GM19463 (cell line): ENCODE measurements around the gene PPFIBP1.
A peak's percentile ranks its signal among the peaks of the same experiment; 100 is the strongest.
"Not testable (repeated sequence)": the region's sequence is repeated elsewhere in the genome, so short reads cannot be mapped to it uniquely, and the experiment has no call there.

Experiments used
- ATAC-seq: cut with Tn5 transposase; IDR thresholded peaks from one replicate; pipeline ENCODE4 v1.9.1; 2021; ENCODE audit warnings: mild to moderate bottlenecking, moderate library complexity; ENCODE audit not compliant: unreplicated experiment

The PPFIBP1 gene

GRCh38 chr12:27622436-27623195 lies 98.6 kb downstream of the PPFIBP1 start:
- ATAC-seq, result no peak

GRCh38 chr12:27623645-27624044 lies 99.6 kb downstream of the PPFIBP1 start:
- no peak for ATAC-seq

GRCh38 chr12:27624586-27624985 lies 100.6 kb downstream of the PPFIBP1 start:
- no peak for ATAC-seq

GRCh38 chr12:27627123-27627852 lies 103.3 kb downstream of the PPFIBP1 start:
- ATAC-seq, result peak; percentile 70

- ATAC-seq, result not testable (repeated sequence)
Observed at GRCh38 chr12:27627853-27628469, 104.0 kb downstream of the PPFIBP1 start.

GRCh38 chr12:27630219-27630618 lies 106.2 kb downstream of the PPFIBP1 start:
- not testable (repeated sequence) for ATAC-seq

- no peak for ATAC-seq
Observed at GRCh38 chr12:27631365-27631764, 107.4 kb downstream of the PPFIBP1 start.

- ATAC-seq, result no peak
Observed at GRCh38 chr12:27631813-27632491, 107.9 kb downstream of the PPFIBP1 start.

- ATAC-seq, result no peak
Observed at GRCh38 chr12:27635349-27635972, 111.5 kb downstream of the PPFIBP1 start.

- not testable (repeated sequence) for ATAC-seq
Observed at GRCh38 chr12:27636569-27636968, 112.6 kb downstream of the PPFIBP1 start.

- ATAC-seq, result no peak
Observed at GRCh38 chr12:27637524-27637923, 113.5 kb downstream of the PPFIBP1 start.

- no peak for ATAC-seq
Observed at GRCh38 chr12:27639265-27639664, 115.3 kb downstream of the PPFIBP1 start.

- not testable (repeated sequence) for ATAC-seq
Observed at GRCh38 chr12:27640566-27641200, 116.7 kb downstream of the PPFIBP1 start.

- ATAC-seq, result not testable (repeated sequence)
Observed at GRCh38 chr12:27642361-27642760, 118.4 kb downstream of the PPFIBP1 start.

GRCh38 chr12:27642892-27643291 lies 118.9 kb downstream of the PPFIBP1 start:
- ATAC-seq, result not testable (repeated sequence)

- ATAC-seq, result no peak
Observed at GRCh38 chr12:27644158-27644845, 120.3 kb downstream of the PPFIBP1 start.

- no peak for ATAC-seq
Observed at GRCh38 chr12:27645671-27646070, 121.7 kb downstream of the PPFIBP1 start.

- no peak for ATAC-seq
Observed at GRCh38 chr12:27646149-27646548, 122.1 kb downstream of the PPFIBP1 start.

GRCh38 chr12:27650011-27650410 lies 126.0 kb downstream of the PPFIBP1 start:
- no peak for ATAC-seq

- no peak for ATAC-seq
Observed at GRCh38 chr12:27651201-27651600, 127.2 kb downstream of the PPFIBP1 start.
